HG02973 (cell line): ENCODE results near the gene SPN.
"Not testable (repeated sequence)": the region's sequence is repeated elsewhere in the genome, so short reads cannot be mapped to it uniquely, and the experiment has no call there.

Experiments
- ATAC-seq: cut with Tn5 transposase; IDR thresholded peaks from one replicate; pipeline ENCODE4 v1.9.1; 2021; ENCODE audit warnings: moderate library complexity; ENCODE audit not compliant: unreplicated experiment

Gene SPN

DNA sequence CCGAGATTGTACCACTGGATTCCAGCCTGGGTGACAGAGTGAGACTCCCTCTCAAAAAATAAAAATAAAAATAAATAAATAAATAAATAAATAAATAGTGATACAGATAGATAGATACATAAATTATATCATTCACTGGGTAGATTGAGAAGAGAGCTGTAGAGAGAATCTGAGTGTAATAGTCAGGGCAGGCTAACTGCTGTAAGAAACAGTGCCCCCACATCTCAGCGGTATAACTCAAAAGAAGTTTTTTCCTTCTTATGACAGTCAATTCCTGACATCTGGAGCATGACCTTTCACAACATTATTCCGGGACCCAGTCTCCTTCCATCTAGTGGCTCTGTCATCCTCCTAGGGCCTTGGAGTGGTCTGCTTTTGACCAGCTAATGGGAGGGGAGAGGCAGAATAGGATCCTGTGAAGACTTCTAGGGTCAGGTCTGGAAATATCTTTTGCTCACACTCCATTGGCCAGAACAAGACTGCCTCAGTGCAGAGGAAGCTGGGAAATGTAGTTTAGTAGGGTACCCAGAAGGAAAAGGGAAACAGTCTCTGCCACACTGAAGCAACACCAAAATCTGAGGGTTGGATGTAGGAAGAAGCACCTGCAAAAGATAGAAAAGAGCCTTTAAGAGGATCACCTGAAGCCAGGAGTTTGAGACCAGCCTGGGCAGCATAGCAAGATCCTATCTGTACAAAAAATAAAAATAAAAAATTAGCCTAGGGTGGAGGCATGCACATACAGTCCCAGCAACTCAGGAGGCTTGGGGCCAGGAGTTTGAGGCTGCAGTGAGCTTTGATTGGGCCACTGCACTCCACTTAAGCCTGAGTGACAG lies 13.0 kb downstream of the SPN start:
- ATAC-seq: no peak

DNA sequence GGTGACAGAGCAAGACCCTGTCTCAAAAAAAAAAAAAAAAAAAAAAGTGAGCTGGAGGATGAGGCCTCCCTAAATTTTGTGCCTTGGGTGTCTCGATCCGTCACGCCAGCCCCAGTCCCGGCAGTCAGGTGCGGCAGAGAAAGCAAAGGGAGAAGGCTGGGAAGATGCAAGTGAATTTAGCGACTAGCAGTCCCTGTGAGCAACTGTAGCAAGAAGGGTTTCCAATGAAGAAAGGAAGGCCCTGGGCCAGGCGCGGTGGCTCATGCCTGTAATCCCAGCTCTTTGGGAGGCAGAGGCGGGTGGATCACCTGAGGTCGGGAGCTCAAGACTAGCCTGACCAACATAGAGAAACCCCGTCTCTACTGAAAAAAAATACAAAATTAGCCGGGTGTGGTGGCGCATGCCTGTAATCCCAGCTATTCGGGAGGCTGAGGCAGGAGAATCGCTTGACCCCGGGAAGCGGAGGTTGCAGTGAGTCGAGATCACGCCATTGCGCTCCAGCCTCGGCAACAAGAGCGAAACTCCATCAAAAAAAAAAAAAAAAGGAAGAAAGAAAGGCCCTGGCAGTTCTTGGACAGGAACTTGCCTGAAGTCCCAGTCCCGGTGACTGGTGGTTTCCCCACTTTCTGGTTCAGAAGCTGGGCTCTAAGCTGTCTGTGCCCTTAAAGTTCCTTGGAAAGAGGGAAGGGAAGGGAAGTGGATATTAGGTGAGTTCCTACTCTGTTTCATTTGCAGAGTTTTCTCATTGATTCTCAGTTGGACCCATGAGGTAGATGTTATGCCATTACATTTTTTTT lies 14.1 kb downstream of the SPN start:
- ATAC-seq: no peak

DNA sequence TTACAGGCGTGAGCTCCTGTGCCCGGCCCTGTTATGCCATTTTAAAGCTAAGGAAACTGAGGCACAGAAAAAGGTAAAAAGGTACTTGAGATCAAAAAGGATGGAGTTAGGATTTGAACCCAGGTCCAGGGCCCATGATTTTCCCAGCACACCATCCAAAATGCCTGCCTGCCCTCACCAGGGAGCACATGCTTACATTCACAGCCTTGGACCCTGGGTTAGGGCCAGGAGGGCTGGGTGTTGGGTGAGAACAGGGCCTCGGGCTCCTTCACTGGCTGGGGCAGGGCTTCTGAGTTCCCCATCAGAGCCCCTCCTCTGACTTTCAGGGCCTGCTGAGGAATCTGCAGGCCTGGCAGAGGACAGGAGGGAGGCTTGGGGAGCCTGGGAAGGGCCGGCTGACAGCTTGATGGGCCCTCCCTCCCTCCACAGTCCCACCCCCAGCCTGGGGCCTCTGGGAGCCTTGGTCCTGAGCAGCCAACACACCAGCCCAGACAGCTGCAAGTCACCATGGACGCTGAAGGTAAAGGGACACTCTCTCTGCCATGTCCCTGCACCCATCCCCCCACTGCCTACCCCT lies 15.7 kb downstream of the SPN start, which contains the start of gene QPRT:
TSS of gene QPRT (plus strand) at position 490 of the 577 bp plus-strand sequence. CDS start at position 508, 18 bp downstream.
- ATAC-seq: no peak

DNA sequence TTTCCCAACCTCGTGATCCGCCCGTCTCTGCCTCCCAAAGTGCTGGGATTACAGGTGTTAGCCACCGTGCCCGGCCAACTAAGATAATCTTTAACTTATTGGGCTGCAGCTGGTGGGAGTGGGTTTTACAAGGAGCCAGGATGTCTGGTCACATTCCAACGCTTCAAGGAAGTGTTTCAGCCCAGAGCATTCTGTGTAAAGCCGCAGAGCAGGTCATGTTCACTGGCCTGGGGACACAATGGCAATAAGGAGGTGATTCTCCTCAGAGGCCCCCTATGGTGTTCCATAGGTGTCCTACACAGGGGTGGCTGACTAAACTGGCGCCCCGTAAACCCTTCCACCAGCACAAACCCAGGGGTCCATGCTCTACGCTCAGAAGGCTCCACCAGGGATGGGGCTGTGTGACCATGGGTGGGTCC lies 17.1 kb downstream of the SPN start:
- no peak for ATAC-seq

DNA sequence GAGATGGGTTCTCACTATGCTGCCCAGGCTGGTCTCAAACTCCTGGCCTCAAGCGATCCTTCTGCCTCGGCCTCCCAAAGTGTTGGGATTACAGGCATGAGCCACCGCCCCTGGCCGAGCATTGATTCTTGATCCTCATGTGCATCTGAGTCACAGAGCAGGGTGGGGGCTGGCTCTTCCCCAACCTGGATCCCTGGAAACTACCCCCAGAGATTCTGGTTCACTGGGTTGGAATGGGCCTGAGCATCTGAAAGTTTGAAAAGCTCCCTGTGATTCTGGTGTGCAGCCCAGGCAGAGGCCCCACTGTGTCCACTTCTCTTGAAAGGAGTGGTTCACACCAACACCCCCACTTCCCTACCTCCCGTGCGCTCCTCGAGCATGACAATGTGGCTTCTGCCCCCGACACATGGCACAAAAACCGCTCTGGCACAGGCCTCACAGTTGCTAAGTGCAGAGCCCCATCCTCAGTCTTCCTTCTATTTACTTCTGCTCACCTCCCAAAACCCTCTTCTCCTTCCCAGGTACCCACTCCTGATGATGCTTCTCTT lies 20.6 kb downstream of the SPN start:
- ATAC-seq: no peak

DNA sequence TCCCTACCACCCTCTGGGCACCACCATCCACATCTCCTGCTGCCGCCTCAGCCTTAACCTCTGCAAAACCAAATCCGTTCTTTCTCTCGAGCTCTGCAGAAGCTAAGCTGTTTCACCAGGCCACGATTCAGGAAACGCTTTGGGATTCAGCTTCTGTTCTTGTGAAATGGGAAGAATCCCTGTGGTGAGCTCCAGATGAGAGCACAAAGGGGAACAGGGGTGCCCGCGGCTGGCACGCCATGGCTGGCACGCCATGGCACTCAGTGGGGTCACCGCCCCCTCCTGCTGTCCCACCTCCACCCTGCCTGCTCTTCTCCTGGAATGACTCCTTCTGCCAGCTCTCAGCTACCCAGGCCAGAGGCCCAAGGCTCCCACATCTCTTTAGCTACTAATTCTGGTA lies 21.6 kb downstream of the SPN start:
- ATAC-seq: no peak

DNA sequence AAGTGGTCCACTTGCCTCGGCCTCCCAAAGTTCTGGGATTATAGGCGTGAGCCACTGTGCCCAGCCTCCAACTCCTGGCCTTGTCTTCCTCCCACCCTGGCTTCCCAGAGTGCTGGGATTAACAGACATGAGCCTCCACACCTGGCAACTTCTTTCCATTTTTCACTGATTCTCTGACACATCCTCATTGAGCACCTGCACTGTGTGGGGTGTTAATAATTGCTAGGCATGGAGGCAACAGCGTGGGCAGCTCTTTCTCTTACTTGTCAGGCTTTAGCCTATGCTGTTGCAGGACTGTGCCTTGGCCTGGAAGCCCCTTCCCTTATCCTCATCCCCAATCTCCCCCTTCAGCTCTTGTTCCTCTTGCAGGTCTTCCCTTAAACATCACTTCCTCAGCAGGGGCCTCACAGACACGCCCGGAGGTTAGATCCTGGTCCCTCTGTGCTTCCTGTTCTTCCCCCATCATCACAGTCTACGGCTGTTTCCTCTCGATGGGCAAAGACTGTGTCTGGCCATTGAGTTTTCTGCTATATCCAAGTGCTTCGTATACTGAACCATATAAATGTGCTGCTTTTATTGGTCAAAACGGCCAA lies 23.8 kb downstream of the SPN start:
- ATAC-seq: no peak

DNA sequence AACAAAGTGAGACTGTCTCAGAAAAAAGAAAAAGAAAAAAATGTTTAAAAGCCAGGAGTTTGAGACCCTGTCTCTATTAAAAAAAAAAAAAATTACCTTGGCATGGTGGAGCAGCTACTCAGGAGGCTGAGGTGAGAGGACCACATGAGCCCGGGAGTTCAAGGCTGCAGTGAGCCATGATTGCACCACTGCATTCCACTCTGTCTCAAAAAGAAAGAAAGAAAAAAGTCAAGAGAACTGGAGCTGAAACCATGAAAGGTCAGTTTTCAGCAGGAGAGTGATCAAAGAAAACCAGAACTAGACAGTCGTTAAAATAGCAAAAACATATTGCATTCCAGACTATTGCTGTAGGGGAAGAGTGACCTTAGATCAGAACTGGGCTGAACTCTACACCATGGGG lies 24.7 kb downstream of the SPN start:
- ATAC-seq: no peak

DNA sequence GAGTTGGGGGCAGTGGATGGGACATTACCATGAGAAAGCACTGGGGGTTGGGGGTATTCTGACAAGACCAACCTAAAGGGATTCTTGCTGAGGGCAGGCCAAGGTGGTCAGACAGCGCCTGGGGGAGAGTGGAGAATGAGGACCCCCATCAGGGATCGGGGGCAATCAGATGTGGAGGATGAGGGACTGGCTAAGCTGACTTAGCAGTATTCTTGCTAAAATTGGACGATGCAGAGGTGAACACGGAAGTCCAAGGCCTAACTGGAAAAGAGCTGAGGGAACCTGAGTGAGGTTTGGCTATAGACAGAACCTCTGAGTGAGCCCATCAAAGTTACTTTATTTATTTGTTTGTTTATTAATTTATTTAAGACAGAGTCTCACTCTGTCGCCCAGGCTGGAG lies 25.1 kb downstream of the SPN start:
- no peak for ATAC-seq

DNA sequence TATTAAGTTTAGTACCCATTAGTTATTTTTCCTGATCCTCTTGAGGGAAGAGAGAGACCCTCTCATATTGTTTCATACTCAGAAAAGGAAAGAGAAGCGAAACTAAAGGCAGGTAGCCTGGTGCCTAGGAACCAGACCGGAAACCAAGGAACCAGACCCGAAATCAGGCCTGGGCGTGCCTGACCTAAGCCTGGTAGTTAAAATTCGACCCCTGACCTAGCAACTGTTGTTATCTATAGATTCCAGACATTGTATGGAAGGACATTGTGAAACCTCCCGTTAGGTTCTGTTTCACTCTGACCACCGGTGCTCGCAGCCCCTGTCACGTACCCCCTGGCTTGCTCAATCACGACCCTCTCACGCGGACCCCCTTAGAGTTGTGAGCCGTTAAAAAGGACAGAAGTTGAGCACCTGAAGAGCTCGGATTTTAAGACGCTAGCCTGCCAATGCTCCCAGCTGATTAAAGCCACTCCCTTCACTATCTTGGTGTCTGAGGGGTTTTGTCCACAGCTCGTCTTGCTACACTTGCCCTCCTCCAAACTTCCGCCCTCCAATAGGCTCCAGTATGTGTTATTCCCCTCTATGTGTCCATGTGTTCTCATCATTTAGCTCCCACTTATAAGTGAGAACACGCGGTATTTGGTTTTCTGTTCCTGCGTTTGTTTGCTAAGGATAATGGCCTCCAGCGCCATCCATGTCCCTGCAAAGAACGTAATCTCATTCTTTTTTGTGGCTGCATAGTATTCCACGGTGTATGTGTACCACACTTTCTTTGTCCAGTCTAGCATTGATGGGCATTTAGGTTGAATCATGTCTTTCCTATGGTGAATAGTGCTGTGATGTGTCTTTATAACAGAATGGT lies 26.7 kb downstream of the SPN start:
- ATAC-seq: not testable (repeated sequence)

DNA sequence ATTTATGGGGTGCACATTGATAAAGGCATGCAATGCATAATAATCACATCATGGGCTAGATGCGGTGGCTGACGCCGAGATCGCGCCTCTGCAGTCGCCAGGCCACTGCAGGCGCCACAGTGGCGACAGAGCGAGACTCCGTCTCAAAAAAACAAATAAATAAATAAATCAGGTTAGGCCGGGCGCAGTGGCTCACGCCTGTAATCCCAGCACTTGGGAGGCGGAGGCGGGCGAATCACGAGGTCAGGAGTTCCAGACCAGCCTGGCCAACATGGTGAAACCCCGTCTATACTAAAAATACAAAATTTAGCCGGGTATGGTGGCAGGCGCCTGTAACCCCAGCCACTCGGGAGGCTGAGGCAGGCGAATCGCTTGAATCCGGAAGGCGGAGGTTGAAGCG lies 29.6 kb downstream of the SPN start:
- ATAC-seq: not testable (repeated sequence)

DNA sequence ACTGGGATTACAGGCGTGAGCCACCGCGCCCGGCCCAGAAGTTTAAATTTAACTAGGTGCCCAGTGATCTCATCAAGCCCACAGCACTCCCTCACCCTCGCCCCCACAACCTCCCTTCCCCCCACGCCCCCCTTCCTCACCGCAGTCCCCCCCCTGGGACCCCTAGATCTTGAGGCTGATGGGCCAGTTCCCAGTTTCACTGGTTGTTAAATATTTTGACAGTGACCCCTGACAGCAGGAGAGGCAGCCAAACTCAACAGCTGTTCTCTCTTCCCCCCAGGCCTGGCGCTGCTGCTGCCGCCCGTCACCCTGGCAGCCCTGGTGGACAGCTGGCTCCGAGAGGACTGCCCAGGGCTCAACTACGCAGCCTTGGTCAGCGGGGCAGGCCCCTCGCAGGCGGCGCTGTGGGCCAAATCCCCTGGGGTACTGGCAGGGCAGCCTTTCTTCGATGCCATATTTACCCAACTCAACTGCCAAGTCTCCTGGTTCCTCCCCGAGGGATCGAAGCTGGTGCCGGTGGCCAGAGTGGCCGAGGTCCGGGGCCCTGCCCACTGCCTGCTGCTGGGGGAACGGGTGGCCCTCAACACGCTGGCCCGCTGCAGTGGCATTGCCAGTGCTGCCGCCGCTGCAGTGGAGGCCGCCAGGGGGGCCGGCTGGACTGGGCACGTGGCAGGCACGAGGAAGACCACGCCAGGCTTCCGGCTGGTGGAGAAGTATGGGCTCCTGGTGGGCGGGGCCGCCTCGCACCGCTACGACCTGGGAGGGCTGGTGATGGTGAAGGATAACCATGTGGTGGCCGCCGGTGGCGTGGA lies 31.5 kb downstream of the SPN start:
- ATAC-seq: no peak

DNA sequence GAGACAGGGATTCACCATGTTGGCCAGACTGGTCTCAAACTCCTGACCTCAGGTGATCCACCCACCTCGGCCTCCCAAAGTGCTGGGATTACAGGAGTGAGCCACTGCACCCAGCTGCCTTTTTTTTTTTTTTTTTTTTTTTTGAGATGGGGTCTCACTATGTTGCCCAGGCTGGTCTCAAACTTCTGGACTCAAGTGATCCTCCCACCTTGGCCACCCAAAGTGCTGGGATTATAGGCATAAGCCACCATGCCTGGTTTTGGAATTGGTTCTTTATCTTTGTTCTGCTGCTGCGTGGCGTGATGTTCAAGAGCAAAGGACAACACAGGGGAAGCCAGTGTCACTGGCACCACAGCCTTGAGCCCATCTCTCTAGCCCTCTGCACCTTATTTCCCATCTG lies 32.6 kb downstream of the SPN start:
- not testable (repeated sequence) for ATAC-seq

DNA sequence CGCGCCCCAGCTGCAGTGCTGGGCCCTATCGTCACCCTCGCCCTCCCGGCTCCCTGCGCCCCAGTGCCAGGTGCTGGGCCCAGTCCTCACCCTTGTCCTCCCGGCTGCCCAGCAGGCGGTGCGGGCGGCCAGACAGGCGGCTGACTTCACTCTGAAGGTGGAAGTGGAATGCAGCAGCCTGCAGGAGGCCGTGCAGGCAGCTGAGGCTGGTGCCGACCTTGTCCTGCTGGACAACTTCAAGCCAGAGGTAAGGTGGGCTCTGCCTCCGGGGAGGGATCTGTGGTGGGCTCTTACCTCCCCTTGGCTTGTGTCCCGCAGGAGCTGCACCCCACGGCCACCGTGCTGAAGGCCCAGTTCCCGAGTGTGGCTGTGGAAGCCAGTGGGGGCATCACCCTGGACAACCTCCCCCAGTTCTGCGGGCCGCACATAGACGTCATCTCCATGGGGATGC lies 33.9 kb downstream of the SPN start:
- ATAC-seq: no peak

DNA sequence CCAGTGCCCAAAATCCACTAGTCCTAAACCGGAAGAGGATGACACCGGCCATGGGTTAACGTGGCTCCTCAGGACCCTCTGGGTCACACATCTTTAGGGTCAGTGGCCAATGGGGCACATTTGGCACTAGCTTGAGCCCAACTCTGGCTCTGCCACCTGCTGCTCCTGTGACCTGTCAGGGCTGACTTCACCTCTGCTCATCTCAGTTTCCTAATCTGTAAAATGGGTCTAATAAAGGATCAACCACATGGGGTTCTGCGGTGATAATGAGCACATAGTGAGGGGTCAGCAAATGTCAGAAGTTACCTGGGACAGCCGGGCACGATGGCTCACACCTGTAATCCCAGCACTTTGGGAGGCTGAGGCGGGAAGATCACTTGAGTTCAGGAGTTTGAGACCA lies 34.3 kb downstream of the SPN start:
- ATAC-seq: no peak

DNA sequence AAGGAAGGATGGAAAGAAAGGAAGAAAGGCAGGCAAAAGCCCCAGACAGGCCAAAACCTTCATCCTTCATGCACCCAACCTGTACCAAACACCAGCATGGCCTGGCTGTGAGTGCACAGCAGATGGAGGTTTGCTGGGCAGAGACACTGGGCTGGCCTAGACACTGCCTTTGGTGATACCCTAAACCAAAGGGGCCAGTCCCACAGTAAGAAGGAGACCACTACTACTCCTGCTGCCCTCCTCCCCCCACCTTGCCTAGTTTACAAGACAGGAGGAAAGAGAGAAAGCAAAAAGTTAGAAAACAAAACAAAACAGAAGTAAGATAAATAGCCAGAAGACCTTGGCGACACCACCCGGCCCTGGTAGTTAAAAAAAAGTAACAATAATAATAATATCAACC lies 35.0 kb downstream of the SPN start:
- no peak for ATAC-seq

DNA sequence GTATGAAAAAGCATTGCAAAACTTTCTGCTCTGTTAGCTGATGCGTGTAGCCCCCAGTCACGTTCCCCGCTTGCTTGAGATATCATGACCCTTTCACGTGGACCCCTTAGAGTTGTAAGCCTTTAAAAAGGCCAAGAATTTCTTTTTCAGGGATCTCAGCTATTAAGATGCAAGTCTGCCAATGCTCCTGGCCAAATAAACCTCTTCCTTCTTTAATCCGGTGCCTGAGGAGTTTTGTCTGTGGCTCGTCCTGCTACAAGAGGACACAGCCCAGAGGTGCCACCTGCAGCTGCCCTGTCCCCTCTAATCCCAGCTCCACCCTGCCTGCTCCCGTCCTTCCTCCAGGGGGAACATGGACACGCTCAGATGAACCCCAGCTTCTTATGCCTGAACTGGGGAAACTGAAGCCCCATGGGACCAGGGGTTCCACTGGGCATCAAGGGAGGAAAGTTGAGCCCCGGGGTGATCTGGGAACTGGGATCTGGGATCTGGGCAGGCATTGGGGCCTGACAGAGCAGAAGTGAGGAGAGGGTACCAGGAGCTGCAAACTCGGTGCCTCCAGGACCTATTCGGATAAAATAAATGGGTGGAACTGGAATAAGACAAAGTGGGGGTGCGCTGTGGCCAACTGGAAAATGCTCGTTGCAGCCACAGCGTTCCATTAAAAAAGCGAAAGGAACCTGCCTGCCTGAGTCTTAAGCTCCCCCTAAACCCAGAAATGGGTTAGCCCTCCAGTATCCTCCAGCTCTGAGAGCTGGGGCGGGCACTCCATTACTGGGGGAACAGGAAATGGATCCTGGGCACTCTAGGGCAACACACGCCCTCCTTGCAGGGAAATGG lies 35.7 kb downstream of the SPN start:
- ATAC-seq: no peak
